Measurements from ENCODE around the gene TOP3A.

TOP3A gene

GRCh38 chr17:18252160-18252559 lies 62.6 kb downstream of the TOP3A start:
- no peak for DNase-seq

GRCh38 chr17:18251204-18251603 lies 63.6 kb downstream of the TOP3A start:
- no peak for DNase-seq

GRCh38 chr17:18250708-18251107 lies 64.1 kb downstream of the TOP3A start:
- no peak for DNase-seq

GRCh38 chr17:18250259-18250658 lies 64.5 kb downstream of the TOP3A start:
- peak; percentile 86 for DNase-seq

GRCh38 chr17:18248811-18249210 lies 66.0 kb downstream of the TOP3A start:
- no peak for DNase-seq

GRCh38 chr17:18248300-18248731 lies 66.5 kb downstream of the TOP3A start:
- peak; percentile 75 for DNase-seq

- no peak for DNase-seq
Measured at GRCh38 chr17:18247613-18248001, 67.2 kb downstream of the TOP3A start.

- DNase-seq: peak; percentile 89
Measured at GRCh38 chr17:18246880-18247612, 67.7 kb downstream of the TOP3A start.

- DNase-seq: no peak
Measured at GRCh38 chr17:18246109-18246725, 68.6 kb downstream of the TOP3A start.

- DNase-seq: no peak
Measured at GRCh38 chr17:18245038-18245776, 69.6 kb downstream of the TOP3A start.

GRCh38 chr17:18241229-18241871 lies 73.4 kb downstream of the TOP3A start:
- no peak for DNase-seq

- no peak for DNase-seq
Measured at GRCh38 chr17:18240449-18240848, 74.3 kb downstream of the TOP3A start.

GRCh38 chr17:18238299-18238698 lies 76.5 kb downstream of the TOP3A start:
- DNase-seq: no peak

GRCh38 chr17:18237461-18237860 lies 77.3 kb downstream of the TOP3A start:
- DNase-seq: no peak

GRCh38 chr17:18236494-18236893 lies 78.3 kb downstream of the TOP3A start:
- no peak for DNase-seq

GRCh38 chr17:18235743-18236256 lies 79.0 kb downstream of the TOP3A start:
- DNase-seq: no peak

GRCh38 chr17:18234853-18235380 lies 79.9 kb downstream of the TOP3A start:
- no peak for DNase-seq

- DNase-seq: no peak
Measured at GRCh38 chr17:18233803-18234518, 80.8 kb downstream of the TOP3A start.

- DNase-seq: peak; percentile 17
Measured at GRCh38 chr17:18231164-18231563, 83.6 kb downstream of the TOP3A start.

GRCh38 chr17:18230288-18231141 lies 84.3 kb downstream of the TOP3A start:
- DNase-seq: no peak

- no peak for DNase-seq
Measured at GRCh38 chr17:18229771-18230170, 85.0 kb downstream of the TOP3A start.

All from NCI-H69 (cell line).